HG03135 (cell line): ENCODE data around the gene ARHGEF5.

Experiments
- ATAC-seq: cut with Tn5 transposase; IDR thresholded peaks from one replicate; pipeline ENCODE4 v1.9.1; 2021; ENCODE audit warnings: mild to moderate bottlenecking, moderate library complexity; ENCODE audit not compliant: unreplicated experiment

ARHGEF5 gene

GRCh38 chr7:144379776-144380384 is 24.7 kb downstream of the ARHGEF5 start:
- no peak for ATAC-seq

GRCh38 chr7:144384071-144384470 is 28.9 kb downstream of the ARHGEF5 start:
- no peak for ATAC-seq

- ATAC-seq: no peak
Measured at GRCh38 chr7:144384555-144385245, 29.5 kb downstream of the ARHGEF5 start.

- no peak for ATAC-seq
Measured at GRCh38 chr7:144386741-144387140, 31.5 kb downstream of the ARHGEF5 start.

- ATAC-seq: no peak
Measured at GRCh38 chr7:144388950-144389349, 33.7 kb downstream of the ARHGEF5 start.

- no peak for ATAC-seq
Measured at GRCh38 chr7:144390481-144390880, 35.3 kb downstream of the ARHGEF5 start.

- ATAC-seq: no peak
Measured at GRCh38 chr7:144391014-144391413, 35.8 kb downstream of the ARHGEF5 start.

GRCh38 chr7:144391823-144392255 is 36.6 kb downstream of the ARHGEF5 start:
- ATAC-seq: peak; percentile 71

GRCh38 chr7:144397086-144397485 is 41.9 kb downstream of the ARHGEF5 start:
- no peak for ATAC-seq

- ATAC-seq: no peak
Measured at GRCh38 chr7:144398291-144398690, 43.1 kb downstream of the ARHGEF5 start.

GRCh38 chr7:144398911-144399310 is 43.7 kb downstream of the ARHGEF5 start:
- no peak for ATAC-seq

- no peak for ATAC-seq
Measured at GRCh38 chr7:144399946-144400345, 44.7 kb downstream of the ARHGEF5 start.

- no peak for ATAC-seq
Measured at GRCh38 chr7:144401490-144401889, 46.3 kb downstream of the ARHGEF5 start.

- no peak for ATAC-seq
Measured at GRCh38 chr7:144403102-144403501, 47.9 kb downstream of the ARHGEF5 start.

- no peak for ATAC-seq
Measured at GRCh38 chr7:144403649-144404061, 48.5 kb downstream of the ARHGEF5 start, which contains the start of gene NOBOX. TSS of gene NOBOX (minus strand) at chr7:144403693.

GRCh38 chr7:144404946-144405345 is 49.7 kb downstream of the ARHGEF5 start:
- no peak for ATAC-seq

GRCh38 chr7:144407266-144407931 is 52.2 kb downstream of the ARHGEF5 start:
- no peak for ATAC-seq

GRCh38 chr7:144408121-144408520 is 52.9 kb downstream of the ARHGEF5 start:
- no peak for ATAC-seq

GRCh38 chr7:144410441-144410840 is 55.2 kb downstream of the ARHGEF5 start:
- ATAC-seq: no peak

GRCh38 chr7:144414815-144415214 is 59.6 kb downstream of the ARHGEF5 start:
- no peak for ATAC-seq

GRCh38 chr7:144415858-144416257 is 60.7 kb downstream of the ARHGEF5 start:
- ATAC-seq: no peak

GRCh38 chr7:144416341-144416740 is 61.1 kb downstream of the ARHGEF5 start:
- ATAC-seq: no peak
